Endothelial cell of umbilical vein (primary cell): Measurements from ENCODE around the gene LRP1-AS. TPM values are rescaled to one million over a fixed set of nuclear protein-coding genes. Genes with fewer than 3 reads are reported as not detected.

Source experiments
- BruUV-seq: library from RNA; stranded (reverse); fragments of 400-500 nt; replicated peaks from 2 replicates; lab custom pipeline; 2021; lab: Mats Ljungman, UMichigan
- CTCF ChIA-PET: fragments of 300-600, 350-600 bp; sonication (Branson Sonifier 250); formaldehyde crosslinking; loops from one replicate; lab custom pipeline; 2021; ENCODE audit warnings: antibody characterized with exemption, inconsistent platforms; lab: Charles Lee
- POLR2A ChIA-PET: fragments of 300-600, 350-600 bp; sonication (Branson Sonifier 250); formaldehyde crosslinking; loops from one replicate; lab custom pipeline; 2021; ENCODE audit warnings: antibody characterized with exemption, inconsistent platforms; lab: Charles Lee
- DNase-seq: peaks from one replicate; pipeline ENCODE4 v3.0.0-alpha.2; 2011; ENCODE audit warnings: low read depth, low spot score
- FAIRE-seq: peaks from 2 replicates; lab custom pipeline; 2011; peaks lifted over from hg19 to GRCh38; lab: Jason Lieb, UNC
- H2AFZ ChIP-seq: 2 replicates; pipeline ENCODE4 v1.6.0; 2012; ENCODE audit warnings: low read depth, low read length, control low read depth, inconsistent platforms
- H3K27ac ChIP-seq: 2 replicates; pipeline ENCODE4 v1.5.1; 2011; ENCODE audit warnings: low read depth, mild to moderate bottlenecking, control low read depth, low read length, moderate library complexity; ENCODE audit not compliant: insufficient read depth
- H3K27me3 ChIP-seq, 2 experiments: 2 replicates each; pipeline versions ENCODE4 v1.6.0 to v1.6.1; 2011; ENCODE audit warnings: low read length in 2 of 2, mixed read lengths in 1 of 2; ENCODE audit not compliant: control insufficient read depth in 2 of 2, insufficient read depth in 2 of 2
- H3K36me3 ChIP-seq, 2 experiments: 2 replicates in 1 of 2; 3 replicates in 1 of 2; pipeline ENCODE4 v1.5.1; 2011; ENCODE audit warnings: low read length in 2 of 2, mild to moderate bottlenecking in 1 of 2, moderate library complexity in 1 of 2; ENCODE audit not compliant: control insufficient read depth in 2 of 2, insufficient read depth in 2 of 2; ENCODE audit errors: extremely low read depth in 1 of 2
- H3K4me1 ChIP-seq: 3 replicates; pipeline ENCODE4 v1.5.1; 2011; ENCODE audit warnings: mild to moderate bottlenecking, low read length; ENCODE audit not compliant: control insufficient read depth, insufficient read depth; ENCODE audit errors: extremely low read depth
- H3K4me2 ChIP-seq: 2 replicates; pipeline ENCODE4 v1.6.1; 2011; ENCODE audit warnings: low read length, control low read depth, mixed read lengths; ENCODE audit not compliant: insufficient read depth
- H3K4me3 ChIP-seq, 3 experiments: fragments of 200-600 bp in 1 of 3; sonication (generic), shearing (Covaris generic) in 1 of 3; replicated peaks in 1 of 3; 2 replicates each; pipeline ENCODE4 v1.5.1; 2011 to 2016; ENCODE audit warnings: control low read depth in 3 of 3, low read length in 3 of 3, mild to moderate bottlenecking in 2 of 3, inconsistent platforms in 1 of 3, low read depth in 1 of 3, moderate library complexity in 1 of 3; ENCODE audit not compliant: insufficient read depth in 1 of 3
- H3K79me2 ChIP-seq: 2 replicates; pipeline ENCODE4 v1.6.0; 2012; ENCODE audit warnings: low read length, inconsistent platforms; ENCODE audit not compliant: control insufficient read depth, insufficient read depth
- H3K9ac ChIP-seq: replicated peaks from 2 replicates; pipeline ENCODE3; 2011; ENCODE audit warnings: low read length, control low read depth; ENCODE audit not compliant: insufficient read depth; ENCODE audit errors: extremely low read depth
- H3K9me1 ChIP-seq: replicated peaks from 3 replicates; pipeline ENCODE4 v1.6.0; 2011; ENCODE audit warnings: mild to moderate bottlenecking, low read length; ENCODE audit not compliant: control insufficient read depth, insufficient read depth; ENCODE audit errors: extremely low read depth
- H3K9me3 ChIP-seq: replicated peaks from 2 replicates; pipeline ENCODE4 v1.5.1; 2012; ENCODE audit warnings: low read length, inconsistent platforms; ENCODE audit not compliant: control insufficient read depth, insufficient read depth
- H4K20me1 ChIP-seq: replicated peaks from 2 replicates; pipeline ENCODE3; 2011; ENCODE audit warnings: mild to moderate bottlenecking, low read length; ENCODE audit not compliant: control insufficient read depth, insufficient read depth; ENCODE audit errors: extremely low read depth
- CTCF ChIP-seq, 2 donors: IDR thresholded peaks; 1 replicate in 1 of 2; 2 replicates in 1 of 2; pipeline ENCODE4 v1.5.1; 2011; ENCODE audit warnings: low read length in 2 of 2, mild to moderate bottlenecking in 2 of 2, moderate library complexity in 2 of 2, control low read depth in 1 of 2, inconsistent platforms in 1 of 2, low read depth in 1 of 2; ENCODE audit not compliant: insufficient read depth in 1 of 2; ENCODE audit errors: extremely low read depth in 1 of 2
- EZH2 ChIP-seq: IDR thresholded peaks from 2 replicates; pipeline ENCODE4 v1.6.1; 2012; ENCODE audit warnings: borderline replicate concordance, low read depth, mild to moderate bottlenecking, moderate library complexity, low read length, inconsistent platforms; ENCODE audit not compliant: severe bottlenecking
- FOS ChIP-seq: IDR thresholded peaks from 2 replicates; pipeline ENCODE4 v1.6.1; 2011; ENCODE audit warnings: mild to moderate bottlenecking, low read length, moderate library complexity, borderline replicate concordance; ENCODE audit not compliant: insufficient read depth
- GATA2 ChIP-seq: IDR thresholded peaks from 2 replicates; pipeline ENCODE4 v1.7.0; 2011; ENCODE audit warnings: low read depth, mild to moderate bottlenecking, moderate library complexity, mixed read lengths, low read length; ENCODE audit not compliant: insufficient read length, insufficient read depth
- JUN ChIP-seq: IDR thresholded peaks from 2 replicates; pipeline ENCODE4 v1.6.1; 2011; ENCODE audit warnings: borderline replicate concordance, low read depth; ENCODE audit not compliant: insufficient read length, insufficient read depth
- MAX ChIP-seq: IDR thresholded peaks from 2 replicates; pipeline ENCODE4 v1.6.1; 2011; ENCODE audit not compliant: insufficient read depth, insufficient read length
- MYC ChIP-seq: IDR thresholded peaks from one replicate; pipeline ENCODE4 v1.6.1; 2011; ENCODE audit warnings: mild to moderate bottlenecking, low read depth, low read length
- POLR2A ChIP-seq: IDR thresholded peaks from 2 replicates; pipeline ENCODE4 v1.6.1; 2012; ENCODE audit warnings: low read depth, mild to moderate bottlenecking, control low read depth, low read length
- POLR2AphosphoS5 ChIP-seq: IDR thresholded peaks from 2 replicates; pipeline ENCODE4 v1.6.1; 2012; ENCODE audit warnings: low read depth, mild to moderate bottlenecking, control low read depth, low read length, moderate library complexity; ENCODE audit not compliant: insufficient read depth
- dilution Hi-C: fragments of 300-500 bp; cut with MboI; formaldehyde crosslinking; loops from one replicate; pipeline ENCODE4 v1.15.0; 2019; ENCODE audit warnings: low sequenced_read_pairs; ENCODE audit not compliant: extremely low pct_ligation_motif_present
- intact Hi-C: fragments of 100-400 bp; cut with micrococcal nuclease; formaldehyde crosslinking; loops from one replicate; pipeline ENCODE4 v1.10.0; 2022
- polyA plus RNA-seq, 4 experiments: library from polyadenylated mRNA; depleted of rRNA in 3 of 4; stranded (reverse) in 3 of 4; unstranded in 1 of 4; fragments of >200 nt; gene quantifications; 2 replicates each; pipeline versions ENCODE4 v1.2.1 to v1.2.3, GENCODE V29; 2011 to 2012; ENCODE audit warnings: missing spikeins in 1 of 4
- total RNA-seq: library from RNA; stranded (reverse); gene quantifications from 2 replicates; pipeline ENCODE4 v1.2.3, GENCODE V29; 2021

The LRP1-AS gene
- total and polyA plus RNA-seq, 2 donors (not counting 3 experiments of a cell fraction or from before 2014, with no cell fraction given), result not detected

DNA sequence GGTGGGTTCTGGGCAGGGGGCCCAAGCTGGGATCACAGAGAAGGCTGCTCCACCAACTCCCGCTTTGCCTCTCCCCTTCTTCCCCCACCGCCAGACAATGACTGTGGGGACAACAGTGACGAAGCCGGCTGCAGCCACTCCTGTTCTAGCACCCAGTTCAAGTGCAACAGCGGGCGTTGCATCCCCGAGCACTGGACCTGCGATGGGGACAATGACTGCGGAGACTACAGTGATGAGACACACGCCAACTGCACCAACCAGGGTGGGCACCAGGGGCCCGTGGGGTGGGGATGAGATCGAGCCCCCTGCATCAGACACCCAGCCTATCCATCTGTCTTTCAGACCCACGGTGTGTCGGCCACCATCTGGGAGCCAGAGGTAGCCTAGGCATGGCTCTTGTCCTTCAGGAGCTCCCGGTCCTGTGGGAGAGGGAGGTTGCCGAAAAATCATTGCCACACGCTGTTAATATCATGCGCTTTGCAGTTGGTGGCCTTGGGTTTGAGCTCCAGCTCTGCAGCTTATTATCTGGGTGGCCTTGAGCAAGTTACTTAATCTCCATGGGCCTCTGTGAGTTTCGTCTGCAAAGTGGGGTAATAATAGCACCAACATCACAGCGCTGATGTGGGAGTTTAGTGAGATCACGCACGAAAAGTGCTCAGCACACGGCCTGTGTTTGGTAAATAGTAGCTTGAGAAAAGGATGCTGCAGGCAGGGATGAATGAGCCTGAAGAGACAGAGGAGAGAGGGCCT lies 21.8 kb upstream of the LRP1-AS start:
- Histone ChIP-seq H3K27ac (no peak overlapping the region), H3K9me3 (no peaks in the 10 kb centered on the region), H3K4me2 (no peak overlapping the region), H3K9me1 (no peaks in the 10 kb centered on the region), H3K36me3 (no peaks in the 10 kb centered on the region), H4K20me1 (no peaks in the 10 kb centered on the region), H3K79me2 (no peaks in the 10 kb centered on the region), H3K4me3 (no peak overlapping the region), H3K4me1 (no peaks in the 10 kb centered on the region), H3K27me3 (no peaks in the 10 kb centered on the region), H2AFZ (no peak overlapping the region), H3K9ac (no peak overlapping the region)
- no peak for FAIRE-seq
- DNase-seq, result no peak
- TF ChIP-seq EZH2, result no peak
- TF ChIP-seq POLR2AphosphoS5, result no peak
- no peak for TF ChIP-seq FOS
- TF ChIP-seq GATA2, result no peak
- TF ChIP-seq JUN, result no peak
- no peak for TF ChIP-seq MAX
- TF ChIP-seq MYC, result no peak
- no peak for TF ChIP-seq CTCF (IDR thresholded peaks at IDR 0.05; ENCODE audit: extremely low read depth in 1 of 2, insufficient read depth in 1 of 2, low read depth in 1 of 2, low read length in 2 of 2)
- TF ChIP-seq POLR2A, result no peak
- CTCF ChIA-PET, result interaction anchor here (1.0 to 13.0 kb wide), 4 partner anchors 17 to 100 kb away, joined by 3 to 429 read pairs (median 56); partner anchors contain the start of gene LRP1
- POLR2A ChIA-PET, result interaction anchor here (0.6 kb wide), 1 partner anchor 41 kb away, joined by 3 read pairs; the partner anchor contains the start of gene LRP1
- intact Hi-C loops, result no loop called here
- no TSS peak for BruUV-seq
- dilution Hi-C loops, result no loop called here
